Caco-2 (cell line): ENCODE data around the gene HIVEP3. TPM values are rescaled to one million over a fixed set of nuclear protein-coding genes. Genes with fewer than 3 reads are reported as not detected.

Source experiments
- BruUV-seq: library from RNA; stranded (reverse); fragments of 400-500 nt; replicated peaks from 2 replicates; lab custom pipeline; 2021; lab: Mats Ljungman, UMichigan
- CTCF ChIA-PET: fragments of 300-600 bp; sonication (Branson Sonifier 250); formaldehyde crosslinking; loops from one replicate; lab custom pipeline; 2022; ENCODE audit warnings: antibody characterized with exemption; lab: Charles Lee
- POLR2A ChIA-PET: fragments of 300-600 bp; sonication (Branson Sonifier 250); formaldehyde crosslinking; loops from one replicate; lab custom pipeline; 2022; ENCODE audit warnings: antibody characterized with exemption; lab: Charles Lee
- DNase-seq, 2 experiments: peaks; one replicate each; pipeline versions ENCODE4 v3.0.0 to v3.0.0-alpha.2; 2020 to 2022
- H3K27me3 ChIP-seq: replicated peaks from 2 replicates; pipeline ENCODE4 v1.6.0; 2011; ENCODE audit warnings: low read length; ENCODE audit not compliant: control insufficient read depth, insufficient read depth
- H3K36me3 ChIP-seq: 2 replicates; pipeline ENCODE4 v1.5.1; 2011; ENCODE audit warnings: low read length; ENCODE audit not compliant: control insufficient read depth, insufficient read depth
- H3K4me1 ChIP-seq: fragments of 250-450 bp; sonication (Bioruptor Pico); 2 replicates; pipeline ENCODE4 v1.5.1; 2020; ENCODE audit warnings: mild to moderate bottlenecking
- H3K4me3 ChIP-seq: 2 replicates; pipeline ENCODE4 v1.5.1; 2011; ENCODE audit warnings: low read depth, mild to moderate bottlenecking, control low read depth, low read length
- H3K9me3 ChIP-seq: fragments of 250-450 bp; sonication (Bioruptor Pico); 2 replicates; pipeline ENCODE4 v1.5.1; 2020; ENCODE audit warnings: mild to moderate bottlenecking, moderate library complexity
- H3K27ac Mint-ChIP-seq: one replicate; pipeline ENCODE4 v1.8.0; 2022; ENCODE audit warnings: mixed read lengths; ENCODE audit not compliant: unreplicated experiment
- H3K27me3 Mint-ChIP-seq: one replicate; pipeline ENCODE4 v1.8.0; 2022; ENCODE audit warnings: mixed read lengths; ENCODE audit not compliant: insufficient read depth, unreplicated experiment
- H3K36me3 Mint-ChIP-seq: one replicate; pipeline ENCODE4 v1.8.0; 2022; ENCODE audit warnings: mild to moderate bottlenecking, mixed read lengths; ENCODE audit not compliant: insufficient read depth, unreplicated experiment
- H3K4me1 Mint-ChIP-seq: one replicate; pipeline ENCODE4 v1.8.0; 2022; ENCODE audit warnings: low read depth, mixed read lengths; ENCODE audit not compliant: unreplicated experiment
- H3K4me3 Mint-ChIP-seq: one replicate; pipeline ENCODE4 v1.8.0; 2022; ENCODE audit warnings: mild to moderate bottlenecking, moderate library complexity, mixed read lengths; ENCODE audit not compliant: unreplicated experiment
- H3K9me3 Mint-ChIP-seq: one replicate; pipeline ENCODE4 v1.8.0; 2022; ENCODE audit warnings: mixed read lengths; ENCODE audit not compliant: unreplicated experiment
- CTCF ChIP-seq, 2 experiments: fragments of 200-600 bp in 1 of 2; IDR thresholded peaks; 1 replicate in 1 of 2; 2 replicates in 1 of 2; pipeline versions ENCODE4 v1.5.1 to v1.8.0; 2011 to 2022; ENCODE audit warnings: antibody characterized with exemption in 1 of 2, control low read depth in 1 of 2, inconsistent platforms in 1 of 2, low read depth in 1 of 2, low read length in 1 of 2, mild to moderate bottlenecking in 1 of 2, moderate library complexity in 1 of 2; ENCODE audit not compliant: insufficient read depth in 1 of 2, severe bottlenecking in 1 of 2, unreplicated experiment in 1 of 2
- intact Hi-C: fragments of 100-400 bp; cut with micrococcal nuclease; formaldehyde crosslinking; loops from one replicate; pipeline ENCODE4 v1.10.0; 2022; ENCODE audit not compliant: unreplicated experiment
- total RNA-seq: library from RNA; stranded (reverse); gene quantifications from 2 replicates; pipeline ENCODE4 v1.2.3, GENCODE V29; 2022

HIVEP3 gene
- total RNA-seq, 1 experiment from 2014 or later, result 0.25 TPM

GRCh38 chr1:41670217-41670957, 248.3 kb downstream of the HIVEP3 start:
- H3K27me3 ChIP-seq, result no peaks in the 10 kb centered on the region
- peaks cover 19% of the 10 kb centered on the region for H3K4me1 ChIP-seq
- no TSS peak for BruUV-seq
- DNase-seq, result no peak
- no peak overlapping the region for H3K4me3 ChIP-seq
- Mint-ChIP-seq H3K4me3 (no peak overlapping the region), H3K27ac (peak overlapping the region; percentile 40), H3K36me3 (no peaks in the 10 kb centered on the region), H3K9me3 (no peaks in the 10 kb centered on the region), H3K4me1 (peaks cover 16% of the 10 kb centered on the region), H3K27me3 (no peaks in the 10 kb centered on the region)
- H3K9me3 ChIP-seq, result no peaks in the 10 kb centered on the region
- no peaks in the 10 kb centered on the region for H3K36me3 ChIP-seq
- CTCF ChIA-PET, result no interaction called here
- TF ChIP-seq CTCF (IDR thresholded peaks at IDR 0.05; ENCODE audit: insufficient read depth in 1 of 2, low read depth in 1 of 2, low read length in 1 of 2, severe bottlenecking in 1 of 2, unreplicated experiment in 1 of 2), result no peak
- POLR2A ChIA-PET, result interaction anchor here (0.6 kb wide), 1 partner anchor 211 kb away, joined by 3 read pairs; no protein-coding TSS in a partner anchor
- intact Hi-C loops, result no loop called here

GRCh38 chr1:41668967-41669366, 249.8 kb downstream of the HIVEP3 start:
- no peaks in the 10 kb centered on the region for H3K9me3 Mint-ChIP-seq
- H3K4me1 Mint-ChIP-seq, result peaks cover 16% of the 10 kb centered on the region
- ChIA-PET POLR2A (no interaction called here), CTCF (no interaction called here)
- no peak for TF ChIP-seq CTCF (IDR thresholded peaks at IDR 0.05; ENCODE audit: insufficient read depth in 1 of 2, low read depth in 1 of 2, low read length in 1 of 2, severe bottlenecking in 1 of 2, unreplicated experiment in 1 of 2)
- no peaks in the 10 kb centered on the region for H3K36me3 Mint-ChIP-seq
- Histone ChIP-seq H3K27me3 (no peaks in the 10 kb centered on the region), H3K9me3 (no peaks in the 10 kb centered on the region), H3K4me1 (peaks cover 29% of the 10 kb centered on the region), H3K36me3 (no peaks in the 10 kb centered on the region), H3K4me3 (no peak overlapping the region)
- H3K4me3 Mint-ChIP-seq, result no peak overlapping the region
- no TSS peak for BruUV-seq
- H3K27me3 Mint-ChIP-seq, result no peaks in the 10 kb centered on the region
- no peak for DNase-seq
- intact Hi-C loops, result no loop called here
- H3K27ac Mint-ChIP-seq, result no peak overlapping the region

- BruUV-seq, result no TSS peak
- Histone ChIP-seq H3K4me1 (peaks cover 29% of the 10 kb centered on the region), H3K27me3 (no peaks in the 10 kb centered on the region), H3K4me3 (no peak overlapping the region), H3K36me3 (no peaks in the 10 kb centered on the region), H3K9me3 (no peaks in the 10 kb centered on the region)
- peaks cover 16% of the 10 kb centered on the region for H3K4me1 Mint-ChIP-seq
- ChIA-PET CTCF (no interaction called here), POLR2A (no interaction called here)
- H3K9me3 Mint-ChIP-seq, result no peaks in the 10 kb centered on the region
- no peak for DNase-seq
- no peak for TF ChIP-seq CTCF (IDR thresholded peaks at IDR 0.05; ENCODE audit: insufficient read depth in 1 of 2, low read depth in 1 of 2, low read length in 1 of 2, severe bottlenecking in 1 of 2, unreplicated experiment in 1 of 2)
- H3K4me3 Mint-ChIP-seq, result no peak overlapping the region
- H3K27me3 Mint-ChIP-seq, result no peaks in the 10 kb centered on the region
- H3K36me3 Mint-ChIP-seq, result no peaks in the 10 kb centered on the region
- no peak overlapping the region for H3K27ac Mint-ChIP-seq
- intact Hi-C loops, result no loop called here
Observed at GRCh38 chr1:41668054-41668660, 250.6 kb downstream of the HIVEP3 start.
